ENCODE results near the gene CLSTN2. TPM values are rescaled to one million over a fixed set of nuclear protein-coding genes. Genes with fewer than 3 reads are reported as not detected.

The CLSTN2 gene
- total and polyA plus RNA-seq, 2 of the 8 experiments (the other 6 are each of a cell fraction or from before 2014, with no cell fraction given): 0.39 to 0.52 TPM

DNA sequence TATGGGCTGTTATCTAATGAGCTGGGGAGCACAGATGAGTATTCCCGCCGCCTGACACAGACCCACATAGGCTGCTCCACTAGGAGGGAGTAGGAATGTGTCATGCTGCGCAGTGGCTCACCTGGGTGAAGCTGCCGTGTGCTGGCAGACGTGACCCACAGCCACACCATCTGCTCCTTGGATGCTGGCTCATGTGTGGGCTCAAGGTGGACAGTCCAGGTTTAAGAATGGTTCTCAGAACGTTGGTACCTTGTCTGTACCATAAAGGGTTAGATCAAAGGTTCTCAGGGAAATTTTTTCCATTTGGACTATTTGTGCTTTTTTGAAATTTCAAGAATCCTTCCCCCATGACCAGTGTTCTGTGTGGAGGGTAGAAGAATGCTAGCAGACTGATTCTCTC is 403.9 kb downstream of the CLSTN2 start:
- Histone ChIP-seq H2BK12ac (ENCODE audit: low read depth, low read length) (peak overlapping the region; percentile 91; the same call in 1 of the 2 replicates), H3K9ac (replicated peaks in 1 of 4; ENCODE audit: extremely low read depth in 1 of 4, low read depth in 3 of 4, low read length in 3 of 4) (no peak overlapping the region), H2BK5ac (ENCODE audit: low read depth, low read length) (0 out of 2 replicates have a peak overlapping the region, but pooled peaks have one; percentile 22), H3K14ac (ENCODE audit: insufficient read length) (no peak overlapping the region), H2BK120ac (replicated peaks; ENCODE audit: low read depth, low read length) (no peak overlapping the region), H4K20me1 (replicated peaks in 1 of 2; ENCODE audit: control insufficient read depth in 1 of 2, insufficient read depth in 2 of 2, low read length in 2 of 2) (no peaks in the 10 kb centered on the region), H2AK5ac (ENCODE audit: low read depth, low read length) (no peak overlapping the region), H3K79me1 (ENCODE audit: low read depth, low read length) (no peaks in the 10 kb centered on the region), H3K36me3 (ENCODE audit: control insufficient read depth in 2 of 4, insufficient read depth in 4 of 4, low read length in 3 of 4) (no peaks in the 10 kb centered on the region), H4K91ac (replicated peaks; ENCODE audit: insufficient read length, low read length) (peak overlapping the region; percentile 93), H3K56ac (replicated peaks; ENCODE audit: insufficient read length, low read depth, low read length) (no peak overlapping the region), H2BK20ac (ENCODE audit: low read length) (0 out of 2 replicates have a peak overlapping the region, but pooled peaks have one; percentile 66), H2AFZ (ENCODE audit: low read length) (no peak overlapping the region), H3K4me2 (ENCODE audit: insufficient read depth in 1 of 2, low read depth in 2 of 2, low read length in 2 of 2) (no peak overlapping the region), H3K27me3 (replicated peaks in 1 of 4; ENCODE audit: control insufficient read depth in 3 of 4, extremely low read depth in 1 of 4, insufficient read depth in 3 of 4, low read length in 3 of 4) (no peaks in the 10 kb centered on the region), H3K9me3 (ENCODE audit: insufficient read depth in 2 of 2, low read depth in 1 of 2, low read length in 1 of 2) (no peaks in the 10 kb centered on the region), H3K27ac (ENCODE audit: low read depth, low read length) (no peak overlapping the region), H3K4me1 (replicated peaks in 1 of 4; ENCODE audit: control insufficient read depth in 3 of 4, insufficient read depth in 4 of 4, low read length in 3 of 4) (peaks cover 5 to 16% (median 15%) of the 10 kb centered on the region in 4 experiments), H3K23ac (ENCODE audit: insufficient read length) (no peak overlapping the region), H3K4ac (replicated peaks; ENCODE audit: insufficient read length, low read depth, low read length) (no peak overlapping the region), H3K23me2 (ENCODE audit: low read depth, low read length) (no peaks in the 10 kb centered on the region), H4K8ac (ENCODE audit: extremely low read depth, insufficient read depth, low read length) (no peak overlapping the region; the same call in 1 of the 2 replicates), H3K18ac (ENCODE audit: extremely low read depth, low read length) (0 out of 2 replicates have a peak overlapping the region, but pooled peaks have one; percentile 21), H2BK15ac (ENCODE audit: low read length) (no peak overlapping the region), H3K79me2 (ENCODE audit: control insufficient read depth in 1 of 2, insufficient read depth in 2 of 2, low read length in 2 of 2) (no peaks in the 10 kb centered on the region), H4K5ac (ENCODE audit: insufficient read length, low read depth, low read length) (no peak overlapping the region), H3K4me3 (ENCODE audit: extremely low read depth in 1 of 4, insufficient read depth in 2 of 4, low read depth in 3 of 4, low read length in 4 of 4) (no peak overlapping the region)
- DNase-seq (ENCODE audit: low read depth in 1 of 2, low spot score in 2 of 2): no peak
- TF ChIP-seq POU5F1 (IDR thresholded peaks at IDR 0.05; ENCODE audit: low read depth, low read length) (no peak), BACH1 (IDR thresholded peaks at IDR 0.05; ENCODE audit: low read length) (no peak), YY1 (IDR thresholded peaks at IDR 0.05; ENCODE audit: low read depth, low read length) (no peak), KDM4A (IDR thresholded peaks at IDR 0.05; ENCODE audit: low read depth, low read length, severe bottlenecking) (no peak), CEBPB (IDR thresholded peaks at IDR 0.05; ENCODE audit: low read depth, low read length) (no peak), CTBP2 (IDR thresholded peaks at IDR 0.05; ENCODE audit: borderline replicate concordance, insufficient read depth, insufficient read length, low read length) (no peak), ASH2L (IDR thresholded peaks at IDR 0.05; ENCODE audit: low read length) (no peak), TBP (IDR thresholded peaks at IDR 0.05; ENCODE audit: low read depth, low read length) (no peak), NRF1 (IDR thresholded peaks at IDR 0.05; ENCODE audit: low read depth, low read length) (no peak), TAF7 (optimal IDR thresholded peaks at IDR 0.05; ENCODE audit: borderline replicate concordance, low read depth, low read length) (no peak)
- FAIRE-seq: no peak
- POLR2A ChIA-PET (ENCODE audit: partially characterized antibody): no interaction called here
- WGBS, 2 experiments (ENCODE audit: extremely low coverage in 1 of 2, insufficient coverage in 1 of 2, insufficient read length in 1 of 2, insufficient replicate concordance in 2 of 2, low coverage in 1 of 2, low lambda C conversion rate in 2 of 2, missing lambda C conversion rate in 1 of 2): 75% methylated on average over 6 of the region's 6 CpGs; no CpG with 5 or more reads in 1 of the 2 experiments
- CTCF ChIA-PET (ENCODE audit: partially characterized antibody): interaction anchor here (2.7 kb wide), 1 partner anchor 63 kb away, joined by 9 read pairs; no protein-coding TSS in a partner anchor

Measured in H1 (cell line).